H9 (cell line): ENCODE measurements around the gene HAPLN2. TPM values are rescaled to one million over a fixed set of nuclear protein-coding genes. Genes with fewer than 3 reads are reported as not detected.

Experiments used
- DNase-seq: peaks from one replicate; pipeline ENCODE4 v3.0.0-alpha.2; 2017
- H2AFZ ChIP-seq: one replicate; pipeline ENCODE4 v1.6.1; 2013; ENCODE audit warnings: mild to moderate bottlenecking, low read length, control low read depth, moderate library complexity
- H2AK5ac ChIP-seq: 2 replicates; pipeline ENCODE4 v1.6.1; 2013; ENCODE audit warnings: low read length, control low read depth, mixed read lengths; ENCODE audit not compliant: insufficient read length
- H2BK120ac ChIP-seq: one replicate; pipeline ENCODE4 v1.6.1; 2013; ENCODE audit warnings: low read depth, mild to moderate bottlenecking, low read length, control low read depth, inconsistent platforms; ENCODE audit not compliant: poor library complexity, severe bottlenecking
- H2BK12ac ChIP-seq: 2 replicates; pipeline ENCODE4 v1.6.1; 2013; ENCODE audit warnings: low read length, control low read depth, mixed read lengths, low read depth; ENCODE audit not compliant: insufficient read length
- H2BK15ac ChIP-seq: 2 replicates; pipeline ENCODE4 v1.6.1; 2013; ENCODE audit warnings: low read depth, low read length, control low read depth
- H2BK20ac ChIP-seq: one replicate; pipeline ENCODE4 v1.6.1; 2013; ENCODE audit warnings: low read depth, mild to moderate bottlenecking, low read length, control low read depth, inconsistent platforms; ENCODE audit not compliant: poor library complexity, severe bottlenecking
- H2BK5ac ChIP-seq: 2 replicates; pipeline ENCODE4 v1.6.1; 2013; ENCODE audit warnings: low read length, control low read depth, mixed read lengths; ENCODE audit not compliant: insufficient read length
- H3K14ac ChIP-seq: 2 replicates; pipeline ENCODE4 v1.6.1; 2013; ENCODE audit warnings: low read length, control low read depth; ENCODE audit not compliant: insufficient read depth
- H3K18ac ChIP-seq: 2 replicates; pipeline ENCODE4 v1.6.1; 2013; ENCODE audit warnings: low read depth, mild to moderate bottlenecking, mixed read lengths, low read length, control low read depth; ENCODE audit not compliant: insufficient read length
- H3K23ac ChIP-seq: 2 replicates; pipeline ENCODE4 v1.6.1; 2013; ENCODE audit warnings: low read length, control low read depth, mixed read lengths, low read depth; ENCODE audit not compliant: insufficient read length
- H3K23me2 ChIP-seq: 2 replicates; pipeline ENCODE4 v1.6.1; 2013; ENCODE audit warnings: low read depth, mild to moderate bottlenecking, mixed read lengths, low read length, control low read depth; ENCODE audit not compliant: insufficient read length, poor library complexity, severe bottlenecking
- H3K27ac ChIP-seq: 2 replicates; pipeline ENCODE4 v1.5.1; 2013; ENCODE audit warnings: low read length, control low read depth, mixed read lengths, low read depth; ENCODE audit not compliant: insufficient read length
- H3K27me3 ChIP-seq: 2 replicates; pipeline ENCODE4 v1.6.1; 2013; ENCODE audit warnings: low read length, control low read depth, inconsistent platforms; ENCODE audit not compliant: insufficient read depth
- H3K4ac ChIP-seq: 2 replicates; pipeline ENCODE4 v1.6.1; 2013; ENCODE audit warnings: low read depth, mild to moderate bottlenecking, control low read depth, inconsistent platforms, low read length, moderate library complexity
- H3K4me1 ChIP-seq: 2 replicates; pipeline ENCODE4 v1.6.1; 2013; ENCODE audit warnings: low read length, control low read depth, inconsistent platforms; ENCODE audit not compliant: insufficient read depth
- H3K4me2 ChIP-seq: 2 replicates; pipeline ENCODE4 v1.6.1; 2013; ENCODE audit warnings: low read length, control low read depth, mixed read lengths; ENCODE audit not compliant: insufficient read length, insufficient read depth
- H3K56ac ChIP-seq: 2 replicates; pipeline ENCODE4 v1.6.1; 2013; ENCODE audit warnings: low read depth, mild to moderate bottlenecking, mixed read lengths, low read length, control low read depth; ENCODE audit not compliant: insufficient read length
- H3K79me1 ChIP-seq: 2 replicates; pipeline ENCODE4 v1.6.1; 2013; ENCODE audit warnings: low read depth, mild to moderate bottlenecking, moderate library complexity, low read length, control low read depth, inconsistent platforms; ENCODE audit not compliant: insufficient read depth, poor library complexity, severe bottlenecking
- H3K79me2 ChIP-seq: 2 replicates; pipeline ENCODE4 v1.6.1; 2013; ENCODE audit warnings: low read length, control low read depth, inconsistent platforms; ENCODE audit not compliant: insufficient read depth
- H3K9ac ChIP-seq: 2 replicates; pipeline ENCODE4 v1.6.1; 2013; ENCODE audit warnings: low read length, control low read depth, mixed read lengths; ENCODE audit not compliant: insufficient read length; ENCODE audit errors: extremely low read depth
- H3K9me3 ChIP-seq: one replicate; pipeline ENCODE4 v1.6.1; 2013; ENCODE audit warnings: low read depth, low read length, inconsistent platforms; ENCODE audit not compliant: control insufficient read depth
- H3T11ph ChIP-seq: one replicate; pipeline ENCODE4 v1.6.1; 2013; ENCODE audit warnings: mild to moderate bottlenecking, low read length, control low read depth, inconsistent platforms
- H4K20me1 ChIP-seq: one replicate; pipeline ENCODE4 v1.6.1; 2013; ENCODE audit not compliant: control insufficient read depth, insufficient read length, insufficient read depth
- H4K5ac ChIP-seq: 2 replicates; pipeline ENCODE4 v1.6.1; 2013; ENCODE audit warnings: low read depth, mild to moderate bottlenecking, mixed read lengths, low read length, control low read depth; ENCODE audit not compliant: insufficient read length
- H4K8ac ChIP-seq: replicated peaks from 2 replicates; pipeline ENCODE4 v1.6.1; 2013; ENCODE audit warnings: low read length, control low read depth, mixed read lengths, low read depth; ENCODE audit not compliant: insufficient read length
- H4K91ac ChIP-seq: 2 replicates; pipeline ENCODE4 v1.6.1; 2013; ENCODE audit warnings: low read depth, mild to moderate bottlenecking, moderate library complexity, mixed read lengths, low read length, control low read depth; ENCODE audit not compliant: insufficient read length
- H3K27ac Mint-ChIP-seq, 3 experiments: 2 replicates in 2 of 3; 3 replicates in 1 of 3; pipeline ENCODE4 v1.8.0; 2020 to 2021; ENCODE audit warnings: mixed read lengths in 3 of 3, mild to moderate bottlenecking in 1 of 3, moderate library complexity in 1 of 3
- H3K27me3 Mint-ChIP-seq: 2 replicates; pipeline ENCODE4 v1.8.0; 2021; ENCODE audit warnings: low read depth, mild to moderate bottlenecking, moderate library complexity, mixed read lengths
- H3K36me3 Mint-ChIP-seq, 3 experiments: 2 replicates in 2 of 3; 3 replicates in 1 of 3; pipeline ENCODE4 v1.8.0; 2020 to 2021; ENCODE audit warnings: low read depth in 3 of 3, mixed read lengths in 3 of 3; ENCODE audit not compliant: insufficient read depth in 1 of 3
- H3K4me1 Mint-ChIP-seq, 2 experiments: 2 replicates each; pipeline ENCODE4 v1.8.0; 2020; ENCODE audit warnings: mixed read lengths in 2 of 2
- H3K4me3 Mint-ChIP-seq, 2 experiments: 2 replicates in 1 of 2; 3 replicates in 1 of 2; pipeline ENCODE4 v1.8.0; 2020 to 2021; ENCODE audit warnings: mild to moderate bottlenecking in 2 of 2, mixed read lengths in 2 of 2, moderate library complexity in 1 of 2
- H3K9me3 Mint-ChIP-seq, 2 experiments: 2 replicates in 1 of 2; 3 replicates in 1 of 2; pipeline ENCODE4 v1.8.0; 2020; ENCODE audit warnings: mild to moderate bottlenecking in 2 of 2, mixed read lengths in 2 of 2, moderate library complexity in 1 of 2
- WGBS: extraction: QIAGEN DNeasy Blood & Tissue Kit; methylation state at CpG from one replicate; pipeline ENCODE4 v1.1.7; 2013; ENCODE audit warnings: missing lambda C conversion rate, low lambda C conversion rate, mixed read lengths; ENCODE audit not compliant: insufficient read length; ENCODE audit errors: extremely low coverage; 5-methylcytosine and 5-hydroxymethylcytosine counted together
- total RNA-seq: library from RNA; stranded (reverse); gene quantifications from 2 replicates; pipeline ENCODE4 v1.2.1, GENCODE V29; 2021
- TF ChIP-seq, protein P1 (sequence below): fragments of 200-600 bp; sonication (generic); conservative IDR thresholded peaks from 3 replicates; pipeline ENCODE4 v1.8.0; 2021; ENCODE audit warnings: antibody characterized with exemption, mild to moderate bottlenecking

HAPLN2 gene
- total RNA-seq, 1 experiment from 2014 or later = 0.46 TPM

- H3T11ph ChIP-seq = no peak overlapping the region
- no peak overlapping the region for H2BK5ac ChIP-seq
- no peak for DNase-seq
- H3K4me2 ChIP-seq = peak overlapping the region; percentile 74
- no peak overlapping the region for H2BK20ac ChIP-seq
- H3K79me1 ChIP-seq = no peaks in the 10 kb centered on the region
- no peak overlapping the region for H3K23ac ChIP-seq
- Mint-ChIP-seq H3K27ac (peak overlapping the region in 1 of 3 experiments; percentile 9; a peak in 2 of 7 replicates), H3K4me3 (peak overlapping the region; percentile 79 to 86), H3K36me3 (peaks cover 23 to 58% (median 45%) of the 10 kb centered on the region in 3 experiments; a peak in 6 of 7 replicates), H3K27me3 (no peaks in the 10 kb centered on the region), H3K9me3 (no peaks in the 10 kb centered on the region), H3K4me1 (peaks cover 16 to 17% of the 10 kb centered on the region in 2 experiments)
- no peak overlapping the region for H3K14ac ChIP-seq
- peaks cover 2% of the 10 kb centered on the region for H4K20me1 ChIP-seq
- H4K5ac ChIP-seq = no peak overlapping the region
- no peak overlapping the region for H3K18ac ChIP-seq
- H3K27ac ChIP-seq = no peak overlapping the region
- no peak overlapping the region for H3K4ac ChIP-seq
- no peak overlapping the region for H2AFZ ChIP-seq
- H3K4me1 ChIP-seq = no peaks in the 10 kb centered on the region
- WGBS = no CpG with 5 or more reads among the region's 8 CpGs
- H2BK12ac ChIP-seq = no peak overlapping the region
- no peaks in the 10 kb centered on the region for H3K9me3 ChIP-seq
- no peak overlapping the region for H2BK120ac ChIP-seq
- H3K56ac ChIP-seq = no peak overlapping the region
- H2BK15ac ChIP-seq = no peak overlapping the region
- H3K27me3 ChIP-seq = no peaks in the 10 kb centered on the region
- no peak overlapping the region for H3K9ac ChIP-seq
- H3K23me2 ChIP-seq = peaks cover 3% of the 10 kb centered on the region
- no peak overlapping the region for H2AK5ac ChIP-seq
- H3K79me2 ChIP-seq = no peaks in the 10 kb centered on the region
- H4K8ac ChIP-seq = no peak overlapping the region
- TF ChIP-seq, protein P1, sequence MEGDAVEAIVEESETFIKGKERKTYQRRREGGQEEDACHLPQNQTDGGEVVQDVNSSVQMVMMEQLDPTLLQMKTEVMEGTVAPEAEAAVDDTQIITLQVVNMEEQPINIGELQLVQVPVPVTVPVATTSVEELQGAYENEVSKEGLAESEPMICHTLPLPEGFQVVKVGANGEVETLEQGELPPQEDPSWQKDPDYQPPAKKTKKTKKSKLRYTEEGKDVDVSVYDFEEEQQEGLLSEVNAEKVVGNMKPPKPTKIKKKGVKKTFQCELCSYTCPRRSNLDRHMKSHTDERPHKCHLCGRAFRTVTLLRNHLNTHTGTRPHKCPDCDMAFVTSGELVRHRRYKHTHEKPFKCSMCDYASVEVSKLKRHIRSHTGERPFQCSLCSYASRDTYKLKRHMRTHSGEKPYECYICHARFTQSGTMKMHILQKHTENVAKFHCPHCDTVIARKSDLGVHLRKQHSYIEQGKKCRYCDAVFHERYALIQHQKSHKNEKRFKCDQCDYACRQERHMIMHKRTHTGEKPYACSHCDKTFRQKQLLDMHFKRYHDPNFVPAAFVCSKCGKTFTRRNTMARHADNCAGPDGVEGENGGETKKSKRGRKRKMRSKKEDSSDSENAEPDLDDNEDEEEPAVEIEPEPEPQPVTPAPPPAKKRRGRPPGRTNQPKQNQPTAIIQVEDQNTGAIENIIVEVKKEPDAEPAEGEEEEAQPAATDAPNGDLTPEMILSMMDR = no peak
- H4K91ac ChIP-seq = no peak overlapping the region
These were observed 26.1 kb upstream of the HAPLN2 start for GRCh38 chr1:156592910-156593660.
